Stimulated activated CD8-positive, alpha-beta memory T cell treated with anti-CD3 and anti-CD28 coated beads, Interleukin-12 subunit alpha, Interleukin-12 subunit beta, amount 100 ng/mL, for 24 hours (primary cell): ENCODE measurements around the gene CARF.

Experiments
- DNase-seq: peaks from one replicate; pipeline ENCODE4 v3.0.0-alpha.2; 2020; ENCODE audit errors: extremely low read depth

Gene CARF

DNA sequence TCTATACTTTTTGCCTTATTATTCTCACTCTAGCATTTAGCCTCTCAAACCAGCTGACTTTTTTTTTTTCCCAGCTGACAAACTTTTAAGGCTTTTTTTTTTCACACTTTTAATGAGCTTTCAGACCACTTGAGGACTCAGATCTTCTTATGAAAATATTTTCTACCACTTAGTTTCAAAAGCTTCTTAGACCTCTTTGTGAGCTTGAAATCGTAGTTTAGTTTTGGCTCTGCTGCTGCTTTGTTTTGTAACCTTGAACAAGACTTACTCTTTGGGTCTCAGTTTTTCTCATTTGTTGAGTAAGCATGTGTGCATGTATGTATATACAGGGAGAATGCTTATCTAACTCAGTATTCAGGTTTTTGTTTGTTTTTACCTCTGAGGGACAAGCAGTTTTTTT lies 106.1 kb downstream of the CARF start:
- no peak for DNase-seq

DNA sequence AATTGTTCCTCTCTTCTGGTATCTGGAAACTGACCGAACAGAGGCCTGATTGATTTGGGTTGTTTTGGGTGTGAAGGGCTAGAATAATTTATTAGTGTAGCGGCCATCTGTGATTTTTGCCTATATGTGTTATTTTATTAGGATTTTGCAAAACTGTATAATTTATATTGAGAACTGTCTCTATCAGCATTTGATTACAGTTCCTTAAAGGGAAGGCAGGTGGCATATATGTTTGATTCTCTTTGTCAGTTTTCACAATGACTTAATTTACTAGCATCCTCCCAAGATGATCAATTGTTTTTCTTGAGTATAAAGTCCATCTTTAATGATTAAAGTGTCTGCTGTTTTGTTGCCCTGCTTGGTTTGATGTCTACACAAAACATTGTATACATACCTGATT lies 107.1 kb downstream of the CARF start:
- no peak for DNase-seq

DNA sequence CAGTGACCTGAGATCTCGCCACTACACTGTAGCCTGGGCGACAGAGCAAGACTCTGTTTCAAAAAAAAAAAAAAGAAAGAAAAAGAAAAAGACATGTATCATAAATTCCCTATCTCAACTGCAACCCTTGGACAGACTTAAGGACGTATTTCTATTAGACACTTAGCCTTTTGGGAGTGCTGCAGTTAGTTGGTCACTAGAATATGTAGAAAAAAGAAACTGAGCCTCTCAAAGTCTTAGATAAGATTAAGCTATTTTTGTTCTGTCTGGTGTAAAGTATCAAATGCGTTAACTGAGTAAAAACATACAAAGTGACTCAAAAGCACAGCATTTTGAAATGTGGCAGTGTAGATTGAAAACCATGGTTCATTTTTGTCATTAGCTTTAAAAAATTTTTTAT lies 109.9 kb downstream of the CARF start:
- DNase-seq, result no peak

DNA sequence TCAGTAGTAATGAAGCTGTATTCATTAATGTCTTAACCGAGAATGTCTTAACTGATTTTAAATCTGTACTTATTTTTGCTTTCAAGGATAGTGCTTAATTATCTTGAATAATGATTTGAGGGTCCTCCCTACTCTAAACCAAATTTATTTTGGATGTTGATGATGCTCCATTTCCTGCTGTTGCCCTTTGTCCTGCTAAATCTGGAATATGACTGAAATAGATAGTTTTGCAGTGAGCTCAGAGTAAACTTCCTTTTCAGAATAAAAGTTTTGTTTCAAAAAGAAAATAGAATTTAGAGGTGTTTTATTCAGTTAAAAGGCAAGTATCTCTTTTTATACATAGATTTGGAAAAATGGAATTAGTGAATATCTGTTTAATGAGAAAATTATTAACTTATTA lies 110.7 kb downstream of the CARF start:
- DNase-seq, result no peak

DNA sequence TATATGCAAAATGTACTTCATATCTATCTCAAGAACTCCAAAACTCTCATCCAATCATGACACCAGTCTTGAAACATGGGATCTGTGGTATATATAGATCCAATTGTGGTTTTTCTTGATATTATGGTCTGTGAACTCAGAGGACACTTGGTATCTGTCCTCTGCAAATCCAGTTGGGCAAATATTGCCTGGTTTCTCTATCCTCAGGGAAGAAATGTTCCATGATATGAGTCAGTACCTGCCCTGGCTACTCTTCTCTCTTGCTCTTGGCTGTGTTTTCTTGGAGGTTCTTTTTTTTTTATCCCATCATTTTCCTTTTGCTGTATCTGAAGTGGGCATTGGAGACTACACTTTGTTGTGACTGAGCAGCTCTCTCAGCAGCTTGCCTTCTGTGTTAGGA lies 113.5 kb downstream of the CARF start:
- DNase-seq, result no peak

DNA sequence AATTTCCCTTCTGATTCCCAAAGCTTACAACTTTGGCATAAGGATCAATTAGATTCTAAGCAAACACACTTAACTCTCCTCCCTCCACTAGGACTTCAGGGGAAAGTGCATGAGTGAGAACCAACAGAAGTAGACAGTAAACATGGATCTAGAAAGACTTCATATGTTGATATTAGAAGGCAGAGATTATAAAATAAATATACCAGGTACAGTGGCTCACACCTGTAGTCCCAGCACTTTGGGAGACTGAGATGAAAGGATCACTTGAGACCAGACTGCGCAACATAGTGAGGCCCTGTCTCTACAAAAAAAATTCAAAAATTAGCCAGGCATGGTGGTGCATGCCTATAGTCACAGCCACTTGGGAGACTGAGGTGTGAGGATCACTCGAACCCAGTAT lies 118.5 kb downstream of the CARF start:
- DNase-seq, result no peak

DNA sequence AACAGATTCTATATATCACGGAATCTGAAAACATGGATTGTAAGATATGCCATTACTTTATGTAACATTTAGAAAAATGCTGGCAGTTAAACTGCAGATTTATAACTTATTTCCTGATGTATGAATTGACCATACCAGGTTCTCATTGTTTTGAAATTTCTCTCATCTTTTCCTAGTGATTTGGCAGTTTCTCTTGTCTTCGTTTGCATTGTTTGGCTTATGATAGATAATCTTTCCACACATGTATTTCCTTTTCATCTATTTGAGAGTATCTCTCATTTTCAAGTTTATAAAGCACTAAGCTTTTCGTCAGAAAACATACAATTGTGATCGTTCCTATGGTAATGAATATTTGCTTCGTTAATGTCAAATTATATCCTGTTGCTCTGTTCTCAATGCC lies 118.9 kb downstream of the CARF start:
- no peak for DNase-seq

DNA sequence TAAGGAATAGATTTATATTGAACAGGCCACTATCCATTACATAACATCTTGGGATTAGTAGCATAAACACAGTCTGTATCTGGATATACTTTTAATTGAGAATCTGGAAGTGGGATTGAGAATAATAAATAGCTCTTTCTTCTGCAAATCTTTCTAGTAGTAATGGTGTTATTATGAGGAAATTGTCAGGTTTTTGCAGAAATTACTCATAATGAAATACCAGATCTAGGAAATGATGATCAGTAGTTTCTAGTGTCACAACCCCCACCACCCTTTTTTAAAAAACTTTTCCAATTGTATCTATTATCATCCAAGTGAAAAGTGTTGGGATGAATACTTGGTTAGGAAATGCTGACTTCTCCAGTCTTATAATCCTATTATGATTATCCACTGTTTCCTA lies 121.3 kb downstream of the CARF start:
- DNase-seq, result no peak

DNA sequence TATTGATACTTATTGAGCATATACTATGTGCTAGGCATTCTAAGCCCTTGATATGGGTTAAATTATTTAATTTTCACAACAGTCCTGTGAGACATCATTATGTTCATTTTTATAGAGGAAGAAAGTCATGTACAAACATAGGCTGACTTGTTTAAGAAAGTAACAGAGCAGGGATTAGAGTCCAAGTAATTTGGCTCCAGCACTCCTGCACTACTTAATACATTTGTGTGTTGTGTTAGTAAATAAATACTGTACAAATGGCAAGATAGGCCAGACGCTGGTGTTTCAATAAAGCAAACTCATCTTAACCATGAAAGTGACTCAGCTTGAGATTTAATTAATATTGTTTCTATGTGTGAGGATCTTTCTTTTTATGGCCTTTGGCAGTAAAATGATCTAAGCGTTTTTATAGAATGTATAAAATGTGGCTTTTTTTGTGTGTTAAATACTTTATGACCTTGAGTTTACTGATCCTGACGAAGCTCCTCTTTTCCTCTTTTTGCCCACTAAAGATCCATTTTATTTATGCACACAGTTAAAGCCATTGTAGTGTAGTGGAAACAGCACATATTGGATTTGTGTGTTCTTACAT lies 123.9 kb downstream of the CARF start:
- DNase-seq, result no peak
